ENCODE measurements around the gene PTPRE. TPM values are rescaled to one million over a fixed set of nuclear protein-coding genes. Genes with fewer than 3 reads are reported as not detected.

The PTPRE gene
- total RNA-seq, 1 donor from 2014 or later: 16.3 TPM

DNA sequence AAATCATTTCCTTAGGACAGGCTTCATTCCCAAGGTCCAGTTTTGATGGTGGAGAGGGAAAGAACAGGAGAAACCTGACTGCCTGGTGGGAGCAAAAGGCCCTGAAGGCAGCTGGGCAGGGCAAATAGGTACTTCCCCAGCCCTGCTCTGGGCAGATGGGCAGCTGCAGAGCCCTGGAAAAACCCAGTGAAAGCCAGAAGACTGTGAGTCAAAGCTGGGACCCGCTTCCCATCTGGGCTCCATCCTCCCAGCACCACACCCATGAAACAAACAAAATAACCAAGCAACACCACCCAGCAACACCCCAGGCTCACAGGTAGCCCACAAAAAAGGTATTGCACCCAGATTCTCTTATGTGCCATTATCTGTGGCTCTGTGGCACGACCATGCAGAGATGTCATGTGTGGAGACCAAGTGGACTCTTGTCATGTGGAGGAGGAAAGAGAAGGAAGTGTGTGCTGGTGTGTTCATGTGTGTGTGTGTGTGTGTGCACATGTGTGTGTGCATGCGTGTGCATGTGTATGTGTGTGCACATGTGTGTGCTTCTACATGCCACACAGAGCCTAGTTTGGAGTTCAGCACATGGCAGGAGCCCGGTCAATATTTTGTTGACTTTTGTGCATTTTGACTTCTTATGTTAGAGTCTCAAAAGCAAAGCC lies 24.0 kb upstream of the PTPRE start:
- FAIRE-seq (no peak), DNase-seq (ENCODE audit: low spot score in 2 of 2) (no peak)

GRCh38 chr10:127883516-127883915 lies 23.4 kb upstream of the PTPRE start:
- no peak for FAIRE-seq
- DNase-seq (ENCODE audit: low spot score in 2 of 2): no peak

DNA sequence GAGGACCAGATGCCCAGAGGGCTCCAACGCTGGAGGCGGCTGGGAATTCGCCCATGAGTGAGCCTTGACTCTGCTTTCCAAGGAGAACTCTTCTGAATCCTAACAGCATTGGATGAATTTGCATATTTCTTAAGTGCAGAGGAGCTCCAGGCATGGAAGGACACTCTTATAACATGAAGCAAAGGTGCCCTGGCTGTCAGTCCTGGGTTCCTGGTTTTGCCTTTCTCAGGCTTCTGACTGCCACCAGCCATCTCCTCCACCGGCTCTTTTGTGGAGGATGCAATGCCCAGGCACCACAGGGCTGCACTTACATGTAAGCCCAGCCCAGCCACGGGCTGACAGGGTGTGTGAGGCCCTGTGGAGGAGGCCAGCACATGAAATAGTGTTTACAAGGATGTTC lies 22.4 kb upstream of the PTPRE start:
- FAIRE-seq (no peak), DNase-seq (ENCODE audit: low spot score in 2 of 2) (no peak)

DNA sequence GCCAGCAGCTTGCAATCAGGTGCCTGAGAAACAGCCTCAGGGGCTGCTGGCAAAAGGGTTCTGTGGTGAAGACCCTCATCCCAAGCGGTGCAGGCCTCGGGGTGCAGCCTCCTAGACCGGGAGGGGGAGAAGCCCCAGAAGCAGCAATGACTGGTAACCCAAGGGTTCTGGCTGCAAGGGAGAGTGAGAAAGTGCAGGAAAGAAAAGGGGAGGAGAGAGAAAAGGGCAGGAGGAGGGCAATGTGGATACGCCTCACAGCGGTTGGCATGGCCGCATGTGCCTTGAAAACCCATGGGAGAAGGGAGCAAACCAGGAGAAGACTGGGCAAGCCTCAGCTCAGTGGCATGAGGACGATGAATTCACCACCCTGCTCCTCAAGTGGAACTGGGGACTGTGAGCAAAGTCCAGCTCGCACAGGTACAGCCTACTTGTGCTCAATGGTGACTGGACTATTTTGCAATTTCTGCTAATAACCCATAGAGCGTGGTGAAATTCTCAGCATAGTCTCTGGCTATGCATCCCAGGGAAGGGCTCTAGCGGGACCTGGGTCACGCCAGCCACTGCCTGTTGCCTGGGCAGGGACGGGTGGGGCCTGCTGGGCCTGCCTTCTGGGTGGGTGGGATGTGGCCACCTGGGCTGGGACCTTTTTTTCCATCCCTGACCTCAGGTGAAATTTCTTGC lies 20.4 kb upstream of the PTPRE start:
- FAIRE-seq (no peak), DNase-seq (ENCODE audit: low spot score in 2 of 2) (no peak)

DNA sequence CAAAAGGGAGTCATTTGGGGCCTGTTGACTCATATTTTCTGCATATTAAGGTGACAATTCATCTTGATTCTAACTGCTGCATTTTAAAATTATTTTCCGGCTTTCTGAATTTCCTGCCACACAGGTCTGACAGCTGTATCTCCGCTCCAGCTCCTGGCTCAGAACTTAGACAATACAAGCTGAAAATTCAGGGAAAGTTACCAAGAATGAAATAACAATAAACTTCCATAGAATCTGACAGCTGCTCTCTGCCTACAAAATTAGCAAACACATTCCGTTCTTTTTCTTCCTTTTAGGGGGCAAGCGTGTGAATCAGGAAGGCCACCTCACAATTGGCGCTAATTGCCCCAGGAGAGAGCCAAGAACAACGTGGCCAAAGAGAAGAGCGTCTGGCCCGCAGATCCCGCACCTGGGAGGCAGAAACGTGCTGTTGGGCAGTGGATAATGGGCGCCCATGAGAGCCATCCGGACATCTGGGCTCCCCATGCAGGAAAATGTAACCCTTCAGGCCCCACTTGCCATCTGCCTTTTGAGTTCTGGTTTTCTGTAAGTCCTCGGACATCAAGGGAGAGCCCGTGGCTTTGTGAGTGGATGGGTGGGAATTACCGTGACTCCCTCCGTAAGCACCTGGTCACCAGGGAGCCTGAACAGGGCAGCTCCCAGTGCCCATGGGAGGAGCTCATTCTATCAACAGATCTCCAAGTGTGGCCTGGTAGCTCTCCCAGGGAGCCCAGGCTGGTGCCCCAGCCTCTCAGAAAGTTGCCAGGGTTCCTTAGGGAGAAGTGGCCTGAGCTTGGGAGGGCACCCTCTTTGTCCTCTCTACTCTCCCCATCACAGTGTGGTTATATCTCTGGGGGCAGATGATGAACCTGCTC lies 19.1 kb upstream of the PTPRE start:
- no peak for DNase-seq (ENCODE audit: low spot score in 2 of 2)
- FAIRE-seq: no peak

DNA sequence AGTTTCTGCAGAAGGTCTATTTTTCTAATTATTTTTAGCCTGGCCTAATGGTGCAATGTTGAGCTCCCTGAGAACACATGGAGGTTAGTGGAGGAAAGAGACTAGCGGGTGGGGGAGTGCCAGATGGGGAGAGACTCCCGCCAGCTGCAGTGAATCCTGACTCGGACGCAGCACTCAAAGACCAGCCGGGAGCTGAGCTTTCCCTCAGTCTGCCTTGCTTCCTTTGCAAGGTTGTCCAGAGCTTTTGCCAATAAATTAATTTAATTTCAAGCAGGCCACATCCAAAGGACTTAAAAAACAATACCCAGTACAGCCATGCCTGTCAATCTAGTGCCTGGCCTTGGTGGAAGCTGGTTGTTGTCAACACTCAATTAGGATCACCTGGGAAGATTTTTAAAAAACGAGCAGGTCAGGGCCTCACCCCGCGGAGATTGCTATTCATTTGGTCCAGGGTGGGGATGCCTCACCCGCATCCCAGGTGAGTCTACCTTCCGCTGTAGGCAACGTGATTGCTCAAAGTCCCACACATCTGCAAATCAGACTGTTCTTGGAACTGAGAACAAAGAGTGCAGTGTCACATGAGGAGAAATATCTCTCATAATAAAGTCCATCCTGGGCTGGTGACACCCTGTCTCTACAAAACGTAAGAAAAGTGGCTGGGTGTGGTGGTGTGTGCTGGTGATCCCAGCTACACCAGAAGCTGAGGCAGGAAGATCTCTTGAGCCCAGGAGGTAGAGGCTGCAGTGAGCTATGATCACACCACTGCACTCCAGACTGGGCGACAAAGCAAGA lies 18.2 kb upstream of the PTPRE start:
- FAIRE-seq: no peak
- DNase-seq (ENCODE audit: low spot score in 2 of 2): no peak

DNA sequence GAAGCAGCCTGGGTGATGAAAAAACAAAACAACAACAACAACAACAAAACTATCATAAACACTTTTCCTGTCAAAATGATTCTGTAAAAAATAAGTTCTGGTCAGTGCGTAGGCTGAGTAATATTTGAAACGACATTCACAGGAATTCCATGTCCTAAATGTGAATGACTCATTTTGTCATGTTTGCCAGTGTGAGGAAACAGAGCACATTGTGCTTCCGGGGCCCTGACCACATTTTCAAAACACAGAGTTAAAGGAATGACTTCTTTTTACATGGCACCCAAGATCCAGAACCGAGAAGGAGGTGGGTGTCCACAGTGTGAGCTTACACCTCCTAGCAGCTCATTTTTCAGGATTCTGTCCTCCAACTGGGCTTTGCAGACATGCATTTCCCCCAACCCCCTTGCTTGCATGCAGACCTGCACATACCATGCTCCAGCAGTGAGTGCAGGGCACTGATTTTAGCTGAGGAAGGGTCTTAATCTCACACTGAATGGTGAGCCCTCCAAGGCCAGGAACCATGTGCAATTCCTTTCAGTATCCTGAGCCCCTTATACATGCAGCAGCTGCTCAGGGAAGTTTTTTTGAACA lies 17.2 kb upstream of the PTPRE start:
- no peak for FAIRE-seq
- DNase-seq (ENCODE audit: low spot score in 2 of 2): no peak

- no peak for FAIRE-seq
- no peak for DNase-seq (ENCODE audit: low spot score in 2 of 2)
Measured at GRCh38 chr10:127890216-127890615, 16.7 kb upstream of the PTPRE start.

GRCh38 chr10:127890832-127891334 lies 16.0 kb upstream of the PTPRE start:
- no peak for DNase-seq (ENCODE audit: low spot score in 2 of 2)
- FAIRE-seq: no peak

DNA sequence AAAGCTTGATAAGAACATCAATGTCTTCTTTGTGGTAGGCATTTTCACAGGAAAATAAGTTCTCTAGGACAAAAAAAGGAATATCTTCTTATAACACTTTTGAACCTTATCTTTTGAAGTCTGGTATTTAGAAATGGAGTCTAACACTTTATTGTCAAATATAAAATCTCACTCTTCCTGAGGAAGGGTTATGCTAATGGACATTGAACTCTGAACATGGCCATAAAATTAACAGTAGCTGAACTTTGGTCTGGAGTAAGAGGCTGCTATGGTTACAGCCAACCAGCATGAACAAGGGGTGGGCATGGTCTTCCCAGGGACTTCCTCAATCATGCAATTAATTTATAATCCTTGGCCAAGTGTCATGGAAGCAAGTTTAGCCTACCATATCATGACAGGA lies 14.2 kb upstream of the PTPRE start, which contains the start of gene CLRN3:
Gene CLRN3 (minus strand): TSS at position 199 of the 400 bp plus-strand sequence. CDS start 157 bp downstream, at position 42.
- DNase-seq (ENCODE audit: low spot score in 2 of 2): no peak
- FAIRE-seq: no peak

GRCh38 chr10:127894146-127894545 lies 12.8 kb upstream of the PTPRE start:
- DNase-seq (ENCODE audit: low spot score in 2 of 2): no peak
- no peak for FAIRE-seq

- FAIRE-seq (no peak), DNase-seq (ENCODE audit: low spot score in 2 of 2) (no peak)
Measured at GRCh38 chr10:127896590-127896989, 10.3 kb upstream of the PTPRE start.

GRCh38 chr10:127897177-127897576 lies 9.7 kb upstream of the PTPRE start:
- FAIRE-seq (no peak), DNase-seq (ENCODE audit: low spot score in 2 of 2) (no peak)

DNA sequence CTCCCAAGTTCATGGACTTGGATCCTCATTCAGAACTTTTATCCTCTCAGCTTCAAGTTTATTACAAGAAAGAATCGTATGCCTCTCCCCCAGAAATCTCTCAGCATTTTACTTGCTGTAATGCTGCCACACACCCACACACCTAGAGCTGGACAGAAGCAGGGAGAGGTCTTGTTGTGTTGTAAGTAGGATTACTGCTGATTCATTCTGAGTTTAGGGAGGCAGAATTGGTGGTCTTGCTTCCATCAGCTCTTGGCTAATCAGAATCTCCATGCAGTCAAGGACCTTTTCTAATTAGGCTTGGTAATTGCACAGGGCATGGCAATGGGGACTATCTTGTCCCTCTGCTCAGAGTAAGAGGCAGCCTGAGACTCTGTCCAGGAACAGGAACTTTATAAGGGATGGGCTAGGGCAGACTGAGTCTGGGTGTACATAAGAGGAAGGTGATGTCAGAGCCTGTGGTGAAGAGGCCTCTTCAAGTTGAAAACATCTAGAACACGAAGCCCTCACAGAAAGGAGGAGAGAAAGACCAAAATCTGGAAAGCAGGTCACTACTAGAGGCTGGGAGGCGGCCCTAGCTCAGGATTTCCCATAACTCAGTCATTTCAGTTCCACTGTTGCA lies 7.0 kb upstream of the PTPRE start:
- FAIRE-seq (no peak), DNase-seq (ENCODE audit: low spot score in 2 of 2) (no peak)

GRCh38 chr10:127903789-127904188 lies 3.1 kb upstream of the PTPRE start:
- DNase-seq (ENCODE audit: low spot score in 2 of 2) (no peak), FAIRE-seq (no peak)

- DNase-seq (ENCODE audit: low spot score in 2 of 2): no peak
- FAIRE-seq: no peak
Measured at GRCh38 chr10:127904311-127905000, 2.4 kb upstream of the PTPRE start.

- DNase-seq (ENCODE audit: low spot score in 2 of 2) (no peak), FAIRE-seq (no peak)
Measured at GRCh38 chr10:127905001-127905847, 1.7 kb upstream of the PTPRE start.

- DNase-seq (ENCODE audit: low spot score in 2 of 2) (no peak), FAIRE-seq (no peak)
Measured at GRCh38 chr10:127905848-127906261, 1.0 kb upstream of the PTPRE start.

Measured in frontal cortex (tissue), 4 donors.